AG10803 (cell line): ENCODE measurements around the gene ITSN1.

ENCODE experiments used
- DNase-seq: peaks from one replicate; pipeline ENCODE4 v3.0.0; 2010; ENCODE audit warnings: low read depth
- H3K4me3 ChIP-seq: 2 replicates; pipeline ENCODE4 v1.5.1; 2011; ENCODE audit warnings: mild to moderate bottlenecking, low read length, control low read depth
- CTCF ChIP-seq: conservative IDR thresholded peaks from 2 replicates; pipeline ENCODE4 v1.5.1; 2011; ENCODE audit warnings: mild to moderate bottlenecking, low read length, control low read depth, inconsistent platforms

ITSN1 gene

DNA sequence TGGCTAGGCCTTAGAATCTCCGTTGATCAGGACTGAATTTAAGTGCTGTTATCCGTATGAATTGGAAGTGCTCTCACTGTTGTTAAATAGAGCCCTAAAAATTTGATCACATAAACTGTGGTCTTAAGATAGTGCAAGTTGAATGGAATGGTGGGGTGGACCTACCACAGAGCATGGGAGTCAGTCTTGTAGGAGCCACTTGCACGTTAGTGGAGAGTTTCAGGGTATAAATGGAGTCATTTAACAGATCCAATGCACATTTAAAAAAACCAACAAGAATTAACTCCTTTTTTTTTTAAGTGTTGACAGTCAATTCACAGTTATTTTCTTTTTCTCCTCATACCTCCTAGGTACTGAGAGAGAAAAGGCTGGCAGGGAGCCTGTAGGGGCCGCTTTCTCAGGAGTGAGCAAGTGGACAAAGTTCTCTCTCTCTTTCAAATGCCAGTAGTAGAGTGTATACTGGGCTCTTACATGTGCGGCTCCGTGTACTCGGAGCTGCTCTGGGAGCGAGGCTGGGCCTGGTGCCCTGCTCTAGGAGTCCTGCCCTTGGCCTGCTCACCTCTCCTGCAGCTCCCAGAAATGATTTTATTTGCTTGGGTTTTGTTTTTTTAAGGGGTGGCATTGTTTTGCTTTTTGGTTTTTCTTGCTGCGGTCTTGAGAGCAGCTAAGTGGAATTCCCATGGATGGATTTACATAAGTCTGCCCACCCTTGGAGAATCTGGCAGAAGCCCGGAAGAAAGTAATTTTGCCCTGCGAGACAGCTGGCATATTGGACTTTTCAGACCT is 182.0 kb downstream of the ITSN1 start:
- no peak for TF ChIP-seq CTCF
- peak; percentile 9 for DNase-seq
- H3K4me3 ChIP-seq = no peak overlapping the region

- no peak for TF ChIP-seq CTCF
- no peak for DNase-seq
- no peak overlapping the region for H3K4me3 ChIP-seq
Observed at GRCh38 chr21:33825419-33825818, 183.1 kb downstream of the ITSN1 start.

DNA sequence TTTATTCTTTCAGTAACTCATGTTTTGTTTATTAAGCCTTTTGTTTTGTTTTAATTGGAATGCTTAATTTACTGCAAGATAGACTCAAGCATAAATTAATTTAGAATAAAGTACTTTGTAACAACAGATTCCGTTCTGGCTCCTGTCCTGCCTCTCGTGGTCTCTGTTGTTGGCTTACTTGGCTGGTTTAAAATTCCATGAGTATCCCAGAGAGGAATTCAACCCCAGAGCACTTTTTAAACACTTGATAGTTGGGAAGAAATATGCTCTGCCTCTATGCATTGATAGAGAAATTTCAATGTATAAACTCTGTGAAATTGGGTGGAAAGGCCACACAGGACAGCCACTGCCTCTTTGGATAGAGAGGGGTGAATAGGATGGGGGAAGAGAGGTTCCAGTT is 183.6 kb downstream of the ITSN1 start:
- no peak for TF ChIP-seq CTCF
- no peak overlapping the region for H3K4me3 ChIP-seq
- peak; percentile 68 for DNase-seq

DNA sequence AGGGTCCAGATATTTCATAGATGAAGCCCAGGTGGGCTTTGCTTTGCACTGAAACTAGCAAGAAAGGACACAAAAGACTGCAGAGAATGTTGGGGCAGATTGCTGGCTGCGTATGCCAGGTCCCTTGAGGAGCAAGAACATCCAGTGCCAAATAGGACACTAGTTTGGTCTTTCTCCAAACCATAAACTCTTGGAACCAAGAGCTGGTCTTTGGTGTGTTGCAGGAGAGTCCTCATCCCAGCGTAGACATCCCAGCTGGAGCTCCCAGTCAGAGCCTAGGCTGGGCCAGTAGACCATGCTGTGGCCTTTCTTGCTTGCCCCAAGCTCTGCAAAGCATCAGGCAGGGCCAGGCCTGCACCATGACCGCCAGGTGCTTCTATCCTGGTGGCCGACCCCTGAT is 185.8 kb downstream of the ITSN1 start:
- peak; percentile 48 for DNase-seq
- no peak for TF ChIP-seq CTCF
- no peak overlapping the region for H3K4me3 ChIP-seq

GRCh38 chr21:33828577-33828976 is 186.3 kb downstream of the ITSN1 start:
- no peak overlapping the region for H3K4me3 ChIP-seq
- no peak for DNase-seq
- no peak for TF ChIP-seq CTCF

GRCh38 chr21:33829844-33830243 is 187.5 kb downstream of the ITSN1 start:
- H3K4me3 ChIP-seq = no peak overlapping the region
- TF ChIP-seq CTCF = no peak
- DNase-seq = no peak

DNA sequence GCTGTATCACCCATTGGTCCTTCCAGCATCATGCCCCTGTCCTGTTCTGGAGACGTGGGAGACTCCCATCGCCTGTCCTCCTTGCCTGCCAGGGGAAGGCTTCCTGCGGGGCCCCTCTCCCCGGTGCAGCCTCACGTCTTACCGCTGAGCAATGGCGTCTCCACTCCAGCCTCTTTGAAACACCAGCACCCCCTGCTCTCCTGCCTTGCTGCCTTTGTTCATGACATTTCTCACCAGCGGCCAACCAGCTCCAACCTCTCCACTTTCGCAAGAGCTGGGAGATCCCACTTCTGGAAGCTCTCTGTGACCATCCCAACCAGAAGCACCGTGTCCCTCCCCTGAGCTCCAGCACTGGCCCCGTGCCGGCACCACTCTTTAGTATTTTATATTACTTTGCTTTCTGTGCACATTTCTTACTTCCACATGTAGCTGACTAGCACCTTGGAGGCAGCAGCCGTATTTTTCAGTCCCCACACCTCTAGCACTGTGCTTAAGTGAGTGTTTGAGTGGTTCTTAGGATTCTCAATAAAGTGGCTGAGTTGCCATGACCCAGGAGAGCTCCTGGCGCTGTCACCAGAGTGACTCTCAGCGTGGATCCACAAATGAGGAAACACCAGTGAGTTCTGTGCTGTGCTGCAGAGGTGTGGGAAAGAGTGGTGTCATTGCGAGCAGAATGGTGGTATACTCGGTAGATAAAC is 189.8 kb downstream of the ITSN1 start:
- DNase-seq = no peak
- TF ChIP-seq CTCF = no peak
- H3K4me3 ChIP-seq = no peak overlapping the region
